Activated CD4-positive, alpha-beta T cell treated with anti-CD3 and anti-CD28 coated beads, Interleukin-10, Interleukin-2, amounts not matched to agents 100 ng/mL and 50 ng/mL, durations not matched to agents 16 hours and 8 hours (primary cell): ENCODE results near the gene PHACTR2.
"Not testable (repeated sequence)": the region's sequence is repeated elsewhere in the genome, so short reads cannot be mapped to it uniquely, and the experiment has no call there.

Source experiments
- DNase-seq: peaks from one replicate; pipeline ENCODE4 v3.0.0-alpha.2; 2020

The PHACTR2 gene

DNA sequence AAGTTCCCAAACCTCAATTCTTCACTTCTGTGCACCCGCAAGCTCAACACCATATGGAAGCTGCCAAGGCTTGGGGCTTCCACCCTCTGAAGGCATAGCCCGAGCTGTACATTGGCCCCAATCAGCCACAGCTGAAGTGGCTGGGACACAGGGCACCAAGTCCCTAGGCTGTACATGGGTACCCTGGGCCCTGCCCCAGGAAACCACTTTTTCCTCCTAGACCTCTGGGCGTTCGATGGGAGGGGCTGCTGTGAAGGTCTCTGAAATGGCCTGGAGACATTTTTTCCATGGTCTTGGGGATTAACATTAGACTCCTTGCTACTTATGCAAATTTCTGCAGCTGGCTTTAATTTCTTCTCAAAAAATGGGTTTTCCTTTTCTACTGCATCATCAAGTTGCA is 195.8 kb downstream of the PHACTR2 start:
- DNase-seq = not testable (repeated sequence)

DNA sequence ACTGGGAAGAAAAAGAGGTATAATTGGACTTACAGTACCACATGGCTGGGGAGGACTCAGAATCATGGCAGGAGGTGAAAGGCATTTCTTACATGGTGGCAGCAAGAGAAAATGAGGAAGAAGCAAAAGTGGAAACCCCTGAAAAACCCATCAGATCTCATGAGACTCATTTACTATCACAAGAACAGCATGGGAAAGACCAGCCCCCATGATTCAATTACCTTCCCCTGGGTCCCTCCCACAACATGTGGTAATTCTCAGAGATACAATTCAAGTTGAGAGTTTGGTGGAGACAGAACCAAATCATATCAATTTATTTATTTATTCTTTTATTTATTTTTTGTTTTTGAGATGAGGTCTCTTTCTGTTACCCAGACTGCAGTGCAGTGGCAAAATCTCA is 196.7 kb downstream of the PHACTR2 start:
- not testable (repeated sequence) for DNase-seq

DNA sequence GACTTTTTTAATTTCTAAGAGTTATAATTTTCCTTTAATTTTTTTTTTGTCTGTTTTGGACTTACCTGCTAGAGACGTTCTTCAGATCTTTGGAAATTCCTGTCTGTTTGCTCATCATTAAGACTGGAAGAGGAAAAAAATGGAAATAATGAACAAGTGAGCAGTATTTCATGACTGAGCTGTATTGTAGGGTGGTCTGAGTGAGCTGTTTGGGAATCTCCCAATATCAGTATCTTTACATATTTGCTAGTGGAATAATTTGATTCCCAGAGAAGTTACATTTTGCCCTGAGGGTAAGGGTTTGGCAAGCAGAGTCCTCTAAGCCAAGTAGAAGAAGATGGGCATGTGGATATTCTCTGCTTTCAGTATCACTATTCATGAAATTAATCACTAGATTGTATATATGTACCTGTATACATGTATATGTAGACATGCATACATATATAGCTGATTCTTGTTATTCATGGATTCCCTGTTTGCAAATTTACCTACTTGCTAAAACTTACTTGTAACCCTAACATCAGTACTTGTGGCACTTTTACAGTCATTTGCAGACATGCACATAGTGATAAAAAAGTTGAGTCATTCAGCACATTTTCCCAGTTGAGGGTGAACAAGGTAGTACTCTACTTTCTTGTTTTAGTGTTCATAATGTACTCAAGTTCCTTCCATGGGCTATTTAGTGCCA is 200.0 kb downstream of the PHACTR2 start:
- DNase-seq = peak; percentile 66

- no peak for DNase-seq
Observed at GRCh38 chr6:143878272-143878760, 200.6 kb downstream of the PHACTR2 start.

GRCh38 chr6:143880412-143880811 is 202.6 kb downstream of the PHACTR2 start:
- DNase-seq = no peak
